GM10266 (cell line): Measurements from ENCODE around the gene HOMEZ.
"Not testable (repeated sequence)": the region's sequence is repeated elsewhere in the genome, so short reads cannot be mapped to it uniquely, and the experiment has no call there.

ENCODE experiments used
- DNase-seq: peaks from one replicate; pipeline ENCODE4 v3.0.0; 2012; ENCODE audit errors: extremely low spot score
- TF ChIP-seq, protein P1 (sequence below): IDR thresholded peaks from 2 replicates; pipeline ENCODE4 v1.5.1; 2012; ENCODE audit warnings: mild to moderate bottlenecking, low read depth; ENCODE audit not compliant: control insufficient read depth, insufficient read depth; ENCODE audit errors: missing control alignments

HOMEZ gene, protein sequence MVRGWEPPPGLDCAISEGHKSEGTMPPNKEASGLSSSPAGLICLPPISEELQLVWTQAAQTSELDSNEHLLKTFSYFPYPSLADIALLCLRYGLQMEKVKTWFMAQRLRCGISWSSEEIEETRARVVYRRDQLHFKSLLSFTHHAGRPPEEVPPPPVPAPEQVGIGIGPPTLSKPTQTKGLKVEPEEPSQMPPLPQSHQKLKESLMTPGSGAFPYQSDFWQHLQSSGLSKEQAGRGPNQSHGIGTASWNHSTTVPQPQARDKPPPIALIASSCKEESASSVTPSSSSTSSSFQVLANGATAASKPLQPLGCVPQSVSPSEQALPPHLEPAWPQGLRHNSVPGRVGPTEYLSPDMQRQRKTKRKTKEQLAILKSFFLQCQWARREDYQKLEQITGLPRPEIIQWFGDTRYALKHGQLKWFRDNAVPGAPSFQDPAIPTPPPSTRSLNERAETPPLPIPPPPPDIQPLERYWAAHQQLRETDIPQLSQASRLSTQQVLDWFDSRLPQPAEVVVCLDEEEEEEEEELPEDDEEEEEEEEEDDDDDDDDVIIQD

DNA sequence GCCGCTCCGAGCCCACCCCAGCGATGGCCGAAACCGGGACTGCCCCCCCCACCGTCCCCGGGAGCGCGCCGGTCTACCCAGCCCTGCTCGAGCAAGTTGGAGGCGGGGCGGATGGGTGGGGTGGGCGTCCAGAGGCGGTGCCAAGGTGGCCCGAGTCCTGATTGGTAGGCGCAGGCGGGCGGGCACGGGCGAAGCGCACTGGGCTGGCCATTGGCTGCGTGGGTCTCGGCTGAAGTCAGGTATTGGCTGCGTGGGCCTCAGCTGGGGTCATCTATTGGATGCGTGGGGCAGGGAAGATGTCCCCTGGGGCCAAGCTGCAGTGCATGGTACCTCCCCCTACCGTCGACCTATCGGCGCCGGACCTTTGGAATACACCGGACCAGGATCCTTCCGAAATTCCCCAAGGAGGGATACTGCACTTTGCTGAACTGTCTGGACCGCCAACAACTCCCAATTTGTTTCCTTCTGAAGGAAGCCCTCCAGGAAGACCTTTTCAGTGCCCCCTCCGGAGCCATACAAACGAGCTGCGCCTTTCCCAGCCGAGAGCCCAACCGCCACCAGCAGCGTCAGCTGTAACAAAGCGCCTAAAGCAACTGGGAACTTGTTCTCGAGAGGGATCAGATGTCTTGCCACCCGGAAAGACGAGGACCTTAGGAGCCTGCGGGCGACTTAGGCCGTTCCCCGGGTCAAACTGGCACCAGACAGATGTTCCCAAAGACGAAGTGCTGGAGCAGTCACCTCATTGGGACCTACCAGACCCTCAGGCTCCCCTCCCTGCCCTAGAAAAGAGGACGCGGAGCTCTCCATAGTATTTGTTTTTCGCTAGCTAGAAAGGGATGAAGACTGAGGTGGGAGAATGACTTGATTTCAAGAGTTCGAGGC, at the start of gene HOMEZ:
TSS of gene HOMEZ (minus strand) at position 113 of the 882 bp plus-strand sequence. CDS start 180 bp downstream, outside the sequence.
- TF ChIP-seq, protein P1, sequence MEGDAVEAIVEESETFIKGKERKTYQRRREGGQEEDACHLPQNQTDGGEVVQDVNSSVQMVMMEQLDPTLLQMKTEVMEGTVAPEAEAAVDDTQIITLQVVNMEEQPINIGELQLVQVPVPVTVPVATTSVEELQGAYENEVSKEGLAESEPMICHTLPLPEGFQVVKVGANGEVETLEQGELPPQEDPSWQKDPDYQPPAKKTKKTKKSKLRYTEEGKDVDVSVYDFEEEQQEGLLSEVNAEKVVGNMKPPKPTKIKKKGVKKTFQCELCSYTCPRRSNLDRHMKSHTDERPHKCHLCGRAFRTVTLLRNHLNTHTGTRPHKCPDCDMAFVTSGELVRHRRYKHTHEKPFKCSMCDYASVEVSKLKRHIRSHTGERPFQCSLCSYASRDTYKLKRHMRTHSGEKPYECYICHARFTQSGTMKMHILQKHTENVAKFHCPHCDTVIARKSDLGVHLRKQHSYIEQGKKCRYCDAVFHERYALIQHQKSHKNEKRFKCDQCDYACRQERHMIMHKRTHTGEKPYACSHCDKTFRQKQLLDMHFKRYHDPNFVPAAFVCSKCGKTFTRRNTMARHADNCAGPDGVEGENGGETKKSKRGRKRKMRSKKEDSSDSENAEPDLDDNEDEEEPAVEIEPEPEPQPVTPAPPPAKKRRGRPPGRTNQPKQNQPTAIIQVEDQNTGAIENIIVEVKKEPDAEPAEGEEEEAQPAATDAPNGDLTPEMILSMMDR, result no peak
- DNase-seq, result peak; percentile 96

GRCh38 chr14:23335623-23336022, 49.7 kb upstream of the HOMEZ start:
- TF ChIP-seq, protein P1, result no peak
- DNase-seq, result no peak

DNA sequence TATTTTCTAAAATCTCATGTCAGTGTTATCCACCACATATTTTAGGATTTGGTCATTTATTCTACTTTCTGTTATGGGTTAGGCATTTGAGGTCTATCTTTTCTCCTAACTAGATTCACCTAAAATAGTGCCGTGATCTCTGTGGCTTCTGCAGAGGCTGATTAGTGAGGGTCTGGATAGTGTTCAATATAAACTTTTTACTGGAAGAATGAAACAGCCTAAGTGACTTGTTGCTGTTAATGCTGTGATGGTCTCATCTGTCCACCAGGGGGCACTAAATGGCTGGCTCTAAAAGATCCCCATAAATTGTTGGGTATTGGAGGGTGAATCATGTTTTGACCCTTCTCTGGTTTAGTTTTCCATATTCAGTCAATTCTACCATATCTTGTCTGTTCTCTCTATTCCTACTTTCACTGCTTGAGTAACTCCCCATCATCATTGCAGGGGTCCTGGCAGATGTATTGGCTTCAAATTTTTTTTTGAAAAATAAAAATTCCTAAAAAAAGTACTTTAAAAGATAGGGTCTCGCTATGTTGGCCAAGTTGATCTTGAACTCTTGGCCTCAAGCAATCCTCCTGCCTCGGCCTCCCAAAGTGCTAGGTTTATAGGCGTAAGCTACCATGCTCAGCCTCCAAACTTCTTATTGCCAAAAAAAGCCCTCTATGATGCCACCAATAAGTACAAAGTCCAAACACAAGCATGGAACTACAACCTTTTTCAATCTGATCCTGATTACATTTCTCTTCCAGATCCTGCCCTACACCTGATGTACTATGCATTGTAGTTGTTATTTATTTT, 42.2 kb upstream of the HOMEZ start:
- DNase-seq, result peak; percentile 81

GRCh38 chr14:23326491-23327332, 40.8 kb upstream of the HOMEZ start:
- TF ChIP-seq, protein P1, result no peak
- DNase-seq, result no peak

More for the DNA sequence above, 42.2 kb upstream of the HOMEZ start:
- TF ChIP-seq, protein P1, result peak; percentile 92

DNA sequence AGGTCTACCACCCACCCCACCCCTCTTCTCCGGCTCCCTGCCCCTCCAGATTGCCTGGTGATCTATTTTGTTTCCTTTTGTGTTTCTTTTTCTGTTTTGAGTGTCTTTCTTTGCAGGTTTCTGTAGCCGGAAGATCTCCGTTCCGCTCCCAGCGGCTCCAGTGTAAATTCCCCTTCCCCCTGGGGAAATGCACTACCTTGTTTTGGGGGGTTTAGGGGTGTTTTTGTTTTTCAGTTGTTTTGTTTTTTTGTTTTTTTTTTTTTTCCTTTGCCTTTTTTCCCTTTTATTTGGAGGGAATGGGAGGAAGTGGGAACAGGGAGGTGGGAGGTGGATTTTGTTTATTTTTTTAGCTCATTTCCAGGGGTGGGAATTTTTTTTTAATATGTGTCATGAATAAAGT, 39.8 kb upstream of the HOMEZ start:
- not testable (repeated sequence) for DNase-seq

DNA sequence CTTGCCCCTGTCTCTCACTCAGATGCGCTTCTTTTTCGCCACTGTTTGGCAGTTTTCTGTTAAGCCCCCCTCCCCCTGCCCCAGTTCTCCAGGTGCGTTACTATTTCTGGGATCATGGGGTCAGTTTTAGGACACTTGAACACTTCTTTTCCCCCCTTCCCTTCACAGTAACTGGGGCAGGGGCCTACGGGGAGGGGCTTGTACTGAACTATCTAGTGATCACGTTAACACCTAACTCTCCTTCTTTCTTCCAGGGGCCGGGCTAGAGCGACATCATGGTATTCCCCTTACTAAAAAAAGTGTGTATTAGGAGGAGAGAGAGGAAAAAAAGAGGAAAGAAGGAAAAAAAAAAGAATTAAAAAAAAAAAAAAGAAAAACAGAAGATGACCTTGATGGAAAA, 39.1 kb upstream of the HOMEZ start:
- DNase-seq, result no peak
- TF ChIP-seq, protein P1, result no peak

- no peak for DNase-seq
- TF ChIP-seq, protein P1, result no peak
Measured at GRCh38 chr14:23324455-23324846, 38.5 kb upstream of the HOMEZ start.
